Panc1 (cell line): Measurements from ENCODE around the gene PGAM2. TPM values are rescaled to one million over a fixed set of nuclear protein-coding genes. Genes with fewer than 3 reads are reported as not detected.
A peak's percentile ranks its signal among the peaks of the same experiment; 100 is the strongest.
"Not testable (repeated sequence)": the region's sequence is repeated elsewhere in the genome, so short reads cannot be mapped to it uniquely, and the experiment has no call there.

Experiments
- ATAC-seq: fragments of 200-7000 bp; cut with Tn5 transposase; 2 replicates; pipeline ENCODE4 v1.9.1; 2020; ENCODE audit warnings: mild to moderate bottlenecking, moderate library complexity
- BruUV-seq: library from RNA; stranded (reverse); fragments of 400-500 nt; replicated peaks from 2 replicates; lab custom pipeline; 2021; lab: Mats Ljungman, UMichigan
- CTCF ChIA-PET: fragments of 300-600 bp; sonication (Branson Sonifier 250); formaldehyde crosslinking; loops from one replicate; lab custom pipeline; 2022; ENCODE audit warnings: antibody characterized with exemption; lab: Charles Lee
- POLR2A ChIA-PET: fragments of 300-600 bp; sonication (Branson Sonifier 250); formaldehyde crosslinking; loops from one replicate; lab custom pipeline; 2022; ENCODE audit warnings: antibody characterized with exemption; lab: Charles Lee
- DNase-seq: peaks from one replicate; pipeline ENCODE4 v3.0.0-alpha.2; 2010; ENCODE audit warnings: low read depth, low spot score
- H3K27ac ChIP-seq: 2 replicates; pipeline ENCODE4 v1.5.1; 2011; ENCODE audit warnings: mild to moderate bottlenecking, low read length, inconsistent platforms
- H3K27me3 ChIP-seq: fragments of 200-500 bp; sonication (Bioruptor generic); 2 replicates; pipeline ENCODE4 v1.6.0; 2014; ENCODE audit warnings: low read length, inconsistent platforms; ENCODE audit not compliant: control insufficient read depth, insufficient read depth
- H3K36me3 ChIP-seq: fragments of 200-500 bp; sonication (Bioruptor generic); 2 replicates; pipeline ENCODE4 v1.5.1; 2014; ENCODE audit warnings: inconsistent platforms, mild to moderate bottlenecking, low read length, moderate library complexity; ENCODE audit not compliant: control insufficient read depth, insufficient read depth
- H3K4me1 ChIP-seq: 2 replicates; pipeline ENCODE4 v1.5.1; 2011; ENCODE audit warnings: inconsistent platforms, mild to moderate bottlenecking, low read length, moderate library complexity; ENCODE audit not compliant: control insufficient read depth, insufficient read depth
- H3K4me3 ChIP-seq, 2 experiments: 2 replicates each; pipeline ENCODE4 v1.5.1; 2011 to 2012; ENCODE audit warnings: low read depth in 2 of 2, low read length in 2 of 2, mild to moderate bottlenecking in 2 of 2, inconsistent platforms in 1 of 2, moderate library complexity in 1 of 2
- H3K9me3 ChIP-seq: fragments of 200-500 bp; sonication (Bioruptor generic); 2 replicates; pipeline ENCODE4 v1.5.1; 2014; ENCODE audit warnings: low read depth, mild to moderate bottlenecking, inconsistent platforms, low read length, moderate library complexity; ENCODE audit not compliant: control insufficient read depth, insufficient read depth
- POLR2AphosphoS5 ChIP-seq: IDR thresholded peaks from 2 replicates; pipeline ENCODE4 v1.6.1; 2012; ENCODE audit warnings: mild to moderate bottlenecking, low read depth, low read length, moderate library complexity
- SIN3A ChIP-seq: IDR thresholded peaks from 2 replicates; pipeline ENCODE4 v1.6.1; 2012; ENCODE audit warnings: low read depth, mild to moderate bottlenecking, low read length, moderate library complexity, borderline replicate concordance; ENCODE audit not compliant: insufficient read depth
- TCF7L2 ChIP-seq: IDR thresholded peaks from 2 replicates; pipeline ENCODE4 v1.6.1; 2011; ENCODE audit warnings: mild to moderate bottlenecking, low read depth, low read length, inconsistent platforms
- in situ Hi-C: cut with HindIII; loops from 2 replicates; pipeline ENCODE4 v1.10.0; 2016; ENCODE audit warnings: low sequenced_read_pairs, low pct_unique_long_range_greater_than_20kb
- intact Hi-C: fragments of 100-400 bp; cut with micrococcal nuclease; formaldehyde crosslinking; loops from one replicate; pipeline ENCODE4 v1.10.0; 2022; ENCODE audit not compliant: unreplicated experiment
- total RNA-seq: library from RNA; stranded (reverse); gene quantifications from one replicate; pipeline ENCODE4 v1.2.1, GENCODE V29; 2021; ENCODE audit not compliant: unreplicated experiment
- TF ChIP-seq, protein P1 (sequence below): fragments of 450-650 bp; IDR thresholded peaks from 2 replicates; pipeline ENCODE4 v1.5.1; 2017; ENCODE audit warnings: mild to moderate bottlenecking
- TF ChIP-seq, protein P2 (sequence below), 2 experiments: IDR thresholded peaks; 2 replicates each; pipeline ENCODE4 v1.6.1; 2011 to 2012; ENCODE audit warnings: low read depth in 2 of 2, control low read depth in 1 of 2, low read length in 1 of 2, mild to moderate bottlenecking in 1 of 2, moderate library complexity in 1 of 2; ENCODE audit not compliant: insufficient read depth in 1 of 2

Gene PGAM2
- total RNA-seq, 1 experiment from 2014 or later = 1.3 TPM

DNA sequence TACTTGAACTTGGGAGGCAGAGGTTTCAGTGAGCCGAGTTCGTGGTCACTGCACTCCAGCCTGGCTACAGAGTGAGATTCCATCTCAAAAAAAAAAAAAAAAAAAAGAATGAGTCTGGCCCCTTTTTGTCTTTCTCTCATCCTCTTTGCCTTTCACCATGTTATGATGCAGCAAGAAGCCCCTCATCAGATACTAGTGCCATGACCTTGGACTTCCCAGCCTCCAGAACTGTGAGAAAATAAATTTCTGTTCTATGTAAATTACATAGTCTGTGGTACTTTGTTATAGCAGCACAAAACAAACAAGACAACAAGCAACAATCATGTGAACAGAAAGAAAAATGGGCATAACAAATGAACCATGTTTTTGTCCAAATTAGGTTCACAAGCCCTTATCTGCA lies 23.1 kb downstream of the PGAM2 start:
- H3K27me3 ChIP-seq = no peaks in the 10 kb centered on the region
- ATAC-seq (no peak), DNase-seq (no peak)
- peaks cover 6% of the 10 kb centered on the region; the same call in 1 of the 2 replicates for H3K4me1 ChIP-seq
- no TSS peak for BruUV-seq
- TF ChIP-seq TCF7L2 = no peak
- TF ChIP-seq, protein P1, sequence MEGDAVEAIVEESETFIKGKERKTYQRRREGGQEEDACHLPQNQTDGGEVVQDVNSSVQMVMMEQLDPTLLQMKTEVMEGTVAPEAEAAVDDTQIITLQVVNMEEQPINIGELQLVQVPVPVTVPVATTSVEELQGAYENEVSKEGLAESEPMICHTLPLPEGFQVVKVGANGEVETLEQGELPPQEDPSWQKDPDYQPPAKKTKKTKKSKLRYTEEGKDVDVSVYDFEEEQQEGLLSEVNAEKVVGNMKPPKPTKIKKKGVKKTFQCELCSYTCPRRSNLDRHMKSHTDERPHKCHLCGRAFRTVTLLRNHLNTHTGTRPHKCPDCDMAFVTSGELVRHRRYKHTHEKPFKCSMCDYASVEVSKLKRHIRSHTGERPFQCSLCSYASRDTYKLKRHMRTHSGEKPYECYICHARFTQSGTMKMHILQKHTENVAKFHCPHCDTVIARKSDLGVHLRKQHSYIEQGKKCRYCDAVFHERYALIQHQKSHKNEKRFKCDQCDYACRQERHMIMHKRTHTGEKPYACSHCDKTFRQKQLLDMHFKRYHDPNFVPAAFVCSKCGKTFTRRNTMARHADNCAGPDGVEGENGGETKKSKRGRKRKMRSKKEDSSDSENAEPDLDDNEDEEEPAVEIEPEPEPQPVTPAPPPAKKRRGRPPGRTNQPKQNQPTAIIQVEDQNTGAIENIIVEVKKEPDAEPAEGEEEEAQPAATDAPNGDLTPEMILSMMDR = no peak
- no peak for TF ChIP-seq SIN3A
- no peak for TF ChIP-seq POLR2AphosphoS5
- TF ChIP-seq, protein P2, sequence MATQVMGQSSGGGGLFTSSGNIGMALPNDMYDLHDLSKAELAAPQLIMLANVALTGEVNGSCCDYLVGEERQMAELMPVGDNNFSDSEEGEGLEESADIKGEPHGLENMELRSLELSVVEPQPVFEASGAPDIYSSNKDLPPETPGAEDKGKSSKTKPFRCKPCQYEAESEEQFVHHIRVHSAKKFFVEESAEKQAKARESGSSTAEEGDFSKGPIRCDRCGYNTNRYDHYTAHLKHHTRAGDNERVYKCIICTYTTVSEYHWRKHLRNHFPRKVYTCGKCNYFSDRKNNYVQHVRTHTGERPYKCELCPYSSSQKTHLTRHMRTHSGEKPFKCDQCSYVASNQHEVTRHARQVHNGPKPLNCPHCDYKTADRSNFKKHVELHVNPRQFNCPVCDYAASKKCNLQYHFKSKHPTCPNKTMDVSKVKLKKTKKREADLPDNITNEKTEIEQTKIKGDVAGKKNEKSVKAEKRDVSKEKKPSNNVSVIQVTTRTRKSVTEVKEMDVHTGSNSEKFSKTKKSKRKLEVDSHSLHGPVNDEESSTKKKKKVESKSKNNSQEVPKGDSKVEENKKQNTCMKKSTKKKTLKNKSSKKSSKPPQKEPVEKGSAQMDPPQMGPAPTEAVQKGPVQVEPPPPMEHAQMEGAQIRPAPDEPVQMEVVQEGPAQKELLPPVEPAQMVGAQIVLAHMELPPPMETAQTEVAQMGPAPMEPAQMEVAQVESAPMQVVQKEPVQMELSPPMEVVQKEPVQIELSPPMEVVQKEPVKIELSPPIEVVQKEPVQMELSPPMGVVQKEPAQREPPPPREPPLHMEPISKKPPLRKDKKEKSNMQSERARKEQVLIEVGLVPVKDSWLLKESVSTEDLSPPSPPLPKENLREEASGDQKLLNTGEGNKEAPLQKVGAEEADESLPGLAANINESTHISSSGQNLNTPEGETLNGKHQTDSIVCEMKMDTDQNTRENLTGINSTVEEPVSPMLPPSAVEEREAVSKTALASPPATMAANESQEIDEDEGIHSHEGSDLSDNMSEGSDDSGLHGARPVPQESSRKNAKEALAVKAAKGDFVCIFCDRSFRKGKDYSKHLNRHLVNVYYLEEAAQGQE (IDR thresholded peaks at IDR 0.05; ENCODE audit: insufficient read depth in 1 of 2, low read depth in 2 of 2, low read length in 1 of 2) = no peak
- intact Hi-C loops (no loop called here), in situ Hi-C loops (no loop called here)
- no peak overlapping the region for H3K27ac ChIP-seq
- ChIA-PET CTCF (no interaction called here), POLR2A (no interaction called here)
- no peak overlapping the region for H3K4me3 ChIP-seq
- H3K36me3 ChIP-seq = no peaks in the 10 kb centered on the region; the same call in 1 of the 2 replicates
- H3K9me3 ChIP-seq = no peaks in the 10 kb centered on the region

GRCh38 chr7:44040493-44040891 lies 24.9 kb downstream of the PGAM2 start:
- H3K27ac ChIP-seq, H3K9me3 ChIP-seq, intact Hi-C loops, CTCF ChIA-PET, POLR2A ChIA-PET, H3K27me3 ChIP-seq, DNase-seq, in situ Hi-C loops, BruUV-seq, H3K36me3 ChIP-seq, H3K4me1 ChIP-seq: not testable (repeated sequence)
- H3K4me3 ChIP-seq = peak overlapping the region; percentile 24 to 37
- peak; percentile 3; the same call in 1 of the 2 replicates for ATAC-seq

GRCh38 chr7:44039800-44040492 lies 25.4 kb downstream of the PGAM2 start:
- CTCF ChIA-PET = not testable (repeated sequence)

GRCh38 chr7:44038961-44039558 lies 26.3 kb downstream of the PGAM2 start:
- ATAC-seq (peak; percentile 74), DNase-seq (peak; percentile 12)
- peak overlapping the region; percentile 19 to 37 for H3K4me3 ChIP-seq
- CTCF ChIA-PET = interaction anchor here (0.6 kb wide), 1 partner anchor 33 kb away, joined by 7 read pairs; no protein-coding TSS in a partner anchor
- in situ Hi-C loops, H3K36me3 ChIP-seq, BruUV-seq, H3K27ac ChIP-seq, POLR2A ChIA-PET, intact Hi-C loops, H3K27me3 ChIP-seq, H3K4me1 ChIP-seq, H3K9me3 ChIP-seq: not testable (repeated sequence)

More at GRCh38 chr7:44039800-44040492, 25.4 kb downstream of the PGAM2 start:
- POLR2A ChIA-PET, H3K36me3 ChIP-seq, H3K4me1 ChIP-seq, intact Hi-C loops, H3K9me3 ChIP-seq, DNase-seq, ATAC-seq, H3K27me3 ChIP-seq, H3K27ac ChIP-seq, BruUV-seq, in situ Hi-C loops: not testable (repeated sequence)
- peak overlapping the region in 1 of 2 experiments; percentile 24; a peak in 1 of 4 replicates for H3K4me3 ChIP-seq

- ATAC-seq, H3K27ac ChIP-seq, BruUV-seq, H3K9me3 ChIP-seq, POLR2A ChIA-PET, DNase-seq, CTCF ChIA-PET, intact Hi-C loops, H3K4me3 ChIP-seq, H3K36me3 ChIP-seq, H3K27me3 ChIP-seq, H3K4me1 ChIP-seq, in situ Hi-C loops: not testable (repeated sequence)
These were observed 26.8 kb downstream of the PGAM2 start for GRCh38 chr7:44038553-44038952.
